Stimulated activated CD8-positive, alpha-beta memory T cell treated with anti-CD3 and anti-CD28 coated beads, Interleukin-2, amount 100 ng/mL, for 1 hour (primary cell): ENCODE measurements around the gene PTPRN2.
A peak's percentile ranks its signal among the peaks of the same experiment; 100 is the strongest.
"Not testable (repeated sequence)": the region's sequence is repeated elsewhere in the genome, so short reads cannot be mapped to it uniquely, and the experiment has no call there.

Experiments used
- DNase-seq, 2 donors: peaks; one replicate each; pipeline ENCODE4 v3.0.0-alpha.2; 2020; ENCODE audit warnings: low read depth in 2 of 2

PTPRN2 gene

DNA sequence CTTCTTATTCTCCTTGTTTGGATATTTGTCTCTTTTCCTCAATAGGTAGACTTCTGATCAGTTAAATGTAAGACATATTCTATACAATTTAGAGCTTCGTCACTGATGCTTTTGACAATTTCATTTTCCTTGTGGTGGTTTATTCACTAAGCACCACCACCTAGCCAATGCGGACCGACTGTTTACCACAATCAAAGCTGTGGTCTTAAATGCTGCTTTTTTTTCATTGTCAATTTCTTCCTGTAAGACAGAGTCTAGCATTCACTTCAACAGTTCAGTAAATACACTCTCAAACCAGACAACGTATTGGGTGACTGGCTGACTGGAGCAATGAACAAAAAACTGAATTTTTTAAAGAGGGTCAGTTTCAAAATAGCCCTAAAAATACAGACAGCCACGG is 1011.8 kb downstream of the PTPRN2 start:
- DNase-seq: no peak

- DNase-seq: no peak
Measured at GRCh38 chr7:157574914-157575586, 1012.6 kb downstream of the PTPRN2 start.

GRCh38 chr7:157574120-157574825 is 1013.4 kb downstream of the PTPRN2 start:
- DNase-seq: no peak

DNA sequence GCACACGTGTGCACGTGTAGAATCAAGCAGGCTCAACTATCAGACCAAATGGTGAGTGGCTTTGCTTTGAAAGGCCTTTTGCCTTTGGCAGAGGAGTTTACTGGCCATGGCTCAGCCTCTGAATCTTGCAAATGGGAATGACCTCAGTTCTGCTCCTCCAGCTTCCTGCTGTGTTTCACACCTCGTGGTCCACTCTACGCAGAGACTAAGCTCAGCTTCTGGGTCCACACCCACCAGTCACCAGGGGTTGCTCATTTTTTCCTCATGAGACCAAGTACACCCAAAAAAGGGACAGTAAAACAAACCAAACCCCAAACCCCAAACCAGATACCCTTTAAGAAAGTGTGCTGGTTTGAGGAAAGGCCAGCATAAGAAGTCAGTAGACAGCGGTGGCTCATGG is 1014.4 kb downstream of the PTPRN2 start:
- no peak for DNase-seq

- no peak for DNase-seq
Measured at GRCh38 chr7:157572622-157573021, 1015.0 kb downstream of the PTPRN2 start.

- DNase-seq: no peak
Measured at GRCh38 chr7:157570531-157571200, 1017.0 kb downstream of the PTPRN2 start.

DNA sequence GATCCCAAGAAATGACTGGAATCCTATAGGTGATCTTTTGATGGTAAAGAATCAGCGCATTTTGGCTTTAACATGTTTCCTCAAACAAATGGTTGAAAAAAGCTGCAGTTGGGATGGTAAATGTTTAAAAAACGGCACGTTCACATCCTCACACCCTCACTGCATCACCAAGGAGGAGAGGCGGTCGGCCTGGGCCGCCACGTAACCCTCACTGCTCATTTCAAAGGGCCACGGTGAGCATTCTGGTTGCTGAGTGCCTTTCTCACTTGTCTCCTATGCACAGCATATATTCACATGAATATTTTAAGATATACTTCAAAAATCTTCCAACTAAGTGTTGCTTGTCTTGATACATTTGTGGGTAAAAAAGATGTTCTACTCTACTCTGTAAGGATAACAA is 1017.7 kb downstream of the PTPRN2 start:
- DNase-seq: no peak

DNA sequence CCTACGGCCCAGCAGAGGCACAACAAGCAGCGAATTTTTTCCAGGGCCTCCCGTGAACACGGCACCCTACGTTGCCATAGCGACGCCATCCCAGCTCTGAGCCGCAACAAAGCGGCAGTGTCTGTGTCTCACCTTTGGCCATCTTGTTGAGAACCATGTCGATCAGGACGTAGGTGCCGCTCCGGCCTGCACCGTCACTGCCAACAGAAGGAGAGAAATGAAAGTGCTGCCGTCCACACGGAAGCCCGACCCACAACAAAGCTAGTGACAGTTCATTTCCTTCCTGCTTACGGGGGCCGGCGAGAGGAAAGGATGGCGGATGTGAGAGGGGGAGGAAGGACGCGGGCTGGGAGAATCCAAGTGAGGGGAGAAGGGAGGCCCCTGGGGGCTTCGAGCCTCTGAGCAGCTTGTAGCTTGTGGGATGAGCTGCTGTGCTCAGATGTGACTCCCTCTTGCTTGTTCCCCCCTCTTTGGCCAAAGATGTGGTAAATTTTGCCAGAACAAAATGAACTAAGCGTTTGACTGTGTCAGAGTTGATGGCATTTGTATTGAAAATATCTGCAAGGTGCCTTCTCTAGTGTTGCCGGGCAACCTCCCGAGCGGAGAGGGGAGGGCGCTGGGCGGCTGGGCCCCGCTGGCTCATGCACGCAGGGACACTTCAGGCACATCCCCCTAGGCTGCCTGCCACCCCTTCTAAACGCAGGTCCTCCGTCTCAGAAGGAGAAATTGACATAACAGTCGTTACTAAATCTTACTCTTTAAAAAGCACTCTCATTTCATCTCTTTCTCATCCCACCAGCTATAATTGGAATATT is 1018.6 kb downstream of the PTPRN2 start:
- DNase-seq: peak; percentile 17 to 47

GRCh38 chr7:157568106-157568769 is 1019.4 kb downstream of the PTPRN2 start:
- no peak for DNase-seq

- DNase-seq: no peak
Measured at GRCh38 chr7:157567666-157568065, 1020.0 kb downstream of the PTPRN2 start.

- no peak for DNase-seq
Measured at GRCh38 chr7:157566631-157567006, 1021.0 kb downstream of the PTPRN2 start.

- no peak for DNase-seq
Measured at GRCh38 chr7:157565981-157566630, 1021.5 kb downstream of the PTPRN2 start.

DNA sequence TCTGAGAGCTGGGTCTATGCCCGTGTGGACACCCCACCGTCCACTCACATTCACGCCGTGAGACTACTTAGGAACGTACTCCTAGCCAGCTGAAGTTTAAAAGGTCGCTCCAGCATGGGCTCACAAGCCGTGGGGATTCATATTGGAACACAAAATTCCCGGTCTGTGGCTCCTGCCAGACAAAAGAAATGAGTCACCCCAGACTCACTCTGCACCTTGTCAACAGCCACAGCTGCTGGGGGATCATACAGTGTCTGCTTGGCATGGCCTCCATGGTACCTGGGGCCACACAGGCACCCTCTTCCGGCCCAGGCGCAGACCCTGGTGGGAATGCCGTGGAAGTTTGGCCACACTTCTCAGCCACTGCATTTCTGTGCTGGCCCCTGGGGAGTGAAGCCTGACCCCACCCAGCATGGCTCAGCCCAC is 1022.4 kb downstream of the PTPRN2 start:
- no peak for DNase-seq

- no peak for DNase-seq
Measured at GRCh38 chr7:157564517-157565177, 1023.0 kb downstream of the PTPRN2 start.

- DNase-seq: not testable (repeated sequence)
Measured at GRCh38 chr7:157563467-157564135, 1024.0 kb downstream of the PTPRN2 start.

- not testable (repeated sequence) for DNase-seq
Measured at GRCh38 chr7:157562522-157563398, 1024.9 kb downstream of the PTPRN2 start.

DNA sequence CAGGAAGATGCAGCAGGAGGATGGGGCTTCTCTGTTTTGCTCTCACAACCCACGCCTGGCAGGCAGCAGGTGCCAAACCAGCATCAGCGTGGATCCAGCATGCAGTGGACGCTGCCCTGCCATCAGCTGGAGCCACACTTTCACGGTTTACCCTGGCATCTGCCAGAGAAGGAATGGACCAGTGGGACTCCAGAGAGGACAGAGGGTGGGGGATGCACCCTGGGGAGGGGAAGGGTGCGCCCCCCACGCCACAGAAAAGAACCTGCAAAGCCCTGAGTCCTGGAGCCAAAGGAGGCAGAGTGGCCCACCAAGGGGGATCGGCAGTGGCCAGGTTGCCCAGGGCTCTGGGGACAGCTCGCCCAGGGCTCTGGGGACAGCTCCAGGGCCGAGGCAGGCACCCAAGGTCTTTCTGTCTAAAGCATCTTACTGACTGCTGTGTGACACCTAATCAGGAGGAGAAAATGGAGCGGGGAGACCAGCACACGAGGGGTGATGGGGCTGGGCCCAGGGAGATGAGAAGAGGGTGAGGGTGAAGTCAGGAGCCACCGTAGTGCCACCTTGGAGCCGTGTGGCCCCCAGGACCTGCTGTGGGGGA is 1025.7 kb downstream of the PTPRN2 start:
- no peak for DNase-seq

DNA sequence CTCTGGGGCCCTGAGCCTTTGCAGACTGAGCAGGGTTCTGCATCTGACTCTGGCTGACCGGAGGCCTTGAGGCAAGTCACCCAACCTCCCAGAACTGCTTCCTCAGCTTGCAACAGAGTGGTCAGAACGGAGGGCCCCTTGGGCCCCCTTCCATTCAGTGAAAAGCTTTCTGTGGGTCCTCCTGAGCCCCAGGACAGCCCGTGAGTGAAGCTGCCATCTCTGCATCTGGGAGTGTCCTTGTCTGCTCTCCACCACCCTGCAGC is 1026.2 kb downstream of the PTPRN2 start:
- no peak for DNase-seq
